ENCODE data around the gene CNBD2. TPM values are rescaled to one million over a fixed set of nuclear protein-coding genes. Genes with fewer than 3 reads are reported as not detected.
A peak's percentile ranks its signal among the peaks of the same experiment; 100 is the strongest.
"Not testable (repeated sequence)": the region's sequence is repeated elsewhere in the genome, so short reads cannot be mapped to it uniquely, and the experiment has no call there.

Gene CNBD2
- total RNA-seq, 1 donor from 2014 or later, result 1.2 TPM

DNA sequence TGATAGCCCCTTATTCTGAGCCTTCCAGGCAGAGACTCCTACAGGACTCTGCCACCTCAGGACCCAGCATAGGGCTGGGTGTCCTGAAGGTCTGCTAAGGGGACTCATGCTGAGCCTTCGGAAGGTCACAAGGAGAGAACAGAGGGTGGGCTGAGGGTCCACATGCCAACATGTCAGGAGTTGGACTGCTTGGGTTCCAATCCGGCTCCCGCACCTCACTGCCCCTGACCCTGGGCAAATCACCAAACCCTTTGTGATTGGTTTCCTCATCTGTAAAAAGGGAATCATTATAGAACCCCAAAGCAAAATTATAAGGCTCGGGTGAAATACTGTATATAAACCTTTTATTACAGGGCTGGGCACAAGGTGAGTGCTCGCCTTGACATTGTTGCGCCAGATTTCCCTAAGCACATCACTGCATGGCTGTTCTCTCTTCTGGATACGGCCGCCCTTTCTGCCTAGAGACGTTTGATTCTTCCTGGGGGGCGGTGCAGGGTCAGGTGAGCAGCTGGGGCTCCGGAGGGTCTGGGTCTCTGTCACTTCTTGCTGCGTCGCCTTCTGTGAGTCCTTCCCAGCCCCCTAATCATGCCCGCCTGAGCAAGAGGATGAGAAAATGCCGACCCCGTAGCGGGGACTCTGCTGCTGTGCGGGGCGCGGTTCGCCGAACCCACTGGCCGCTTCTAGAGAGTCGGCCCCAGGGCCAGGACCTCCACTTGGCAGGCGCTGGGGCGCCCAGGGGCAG is 95.7 kb downstream of the CNBD2 start:
- no peak for DNase-seq (ENCODE audit: low read depth)

GRCh38 chr20:36064658-36065426 is 96.5 kb downstream of the CNBD2 start:
- peak; percentile 89 for DNase-seq (ENCODE audit: low read depth)

DNA sequence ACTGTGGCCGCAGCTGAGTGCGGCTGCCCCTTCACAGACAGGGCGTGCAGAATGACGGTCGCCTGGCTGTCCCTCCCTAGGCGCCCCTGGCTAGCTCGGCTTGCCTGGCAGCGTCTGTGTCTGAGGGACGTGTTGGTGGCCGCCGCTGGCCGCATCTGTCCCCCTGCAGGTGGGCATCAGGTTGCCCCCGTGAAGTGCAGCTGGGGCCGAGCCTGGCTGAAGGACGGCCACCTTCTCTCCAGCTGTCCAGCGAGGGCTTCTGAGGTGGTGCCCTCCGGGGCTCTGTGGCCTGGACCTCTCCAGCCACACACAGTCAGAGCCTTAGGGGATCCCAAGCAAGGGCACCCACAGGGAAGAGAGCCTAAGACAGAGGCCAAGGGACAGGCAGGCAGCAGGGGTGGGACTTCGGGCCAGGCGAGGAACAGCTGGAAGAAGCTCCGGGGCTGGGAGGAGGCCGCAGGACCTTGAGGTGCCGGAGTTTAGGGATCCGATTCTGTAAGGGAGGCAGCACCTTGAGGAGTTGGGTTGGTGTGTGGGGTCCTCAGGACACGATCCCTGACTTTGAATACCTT is 97.1 kb downstream of the CNBD2 start:
- DNase-seq (ENCODE audit: low read depth), result no peak

DNA sequence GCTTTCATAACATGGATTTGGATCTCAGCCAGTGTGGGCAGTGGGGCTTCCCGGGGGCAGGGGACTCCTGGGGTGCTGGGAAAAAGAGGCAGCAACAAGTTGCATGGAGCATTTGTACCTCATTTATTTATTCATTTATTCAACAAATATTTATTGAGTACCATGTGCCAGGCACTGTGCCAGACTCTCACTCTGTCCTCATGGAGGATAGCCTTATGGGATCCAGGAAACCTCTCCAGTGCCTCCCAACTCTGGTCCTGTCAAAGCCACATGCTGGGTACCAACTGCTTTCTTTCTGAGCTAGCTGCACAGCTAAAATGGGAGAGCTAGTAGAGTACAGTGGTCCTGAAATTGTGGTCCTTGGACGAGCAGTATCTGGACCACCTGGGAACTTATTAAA is 98.4 kb downstream of the CNBD2 start:
- no peak for DNase-seq (ENCODE audit: low read depth)

GRCh38 chr20:36068526-36068925 is 100.1 kb downstream of the CNBD2 start:
- not testable (repeated sequence) for DNase-seq (ENCODE audit: low read depth)

GRCh38 chr20:36070451-36070850 is 102.1 kb downstream of the CNBD2 start:
- DNase-seq (ENCODE audit: low read depth), result no peak

GRCh38 chr20:36071848-36072247 is 103.5 kb downstream of the CNBD2 start:
- no peak for DNase-seq (ENCODE audit: low read depth)

GRCh38 chr20:36074983-36075382 is 106.6 kb downstream of the CNBD2 start:
- peak; percentile 50 for DNase-seq (ENCODE audit: low read depth)

- not testable (repeated sequence) for DNase-seq (ENCODE audit: low read depth)
Observed at GRCh38 chr20:36077762-36078161, 109.4 kb downstream of the CNBD2 start.

DNA sequence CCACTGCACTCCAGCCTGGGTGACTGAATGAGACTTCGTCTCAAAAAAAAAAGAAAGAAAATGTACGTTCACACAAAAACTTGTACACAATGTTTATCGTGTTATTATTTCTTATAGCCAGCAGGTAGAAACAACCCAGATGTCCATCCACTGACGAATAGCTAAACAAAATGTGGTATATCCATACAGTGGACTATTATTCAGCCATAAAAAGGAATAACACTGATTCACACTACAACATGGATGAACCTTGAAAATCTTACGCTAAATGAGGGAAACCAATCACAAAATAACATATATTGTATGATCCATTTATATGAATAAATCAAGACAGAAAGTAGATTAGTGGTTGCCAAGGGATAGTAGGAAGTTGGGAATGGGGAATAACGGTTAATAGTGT is 111.1 kb downstream of the CNBD2 start:
- no peak for DNase-seq (ENCODE audit: low read depth)

GRCh38 chr20:36079984-36080383 is 111.6 kb downstream of the CNBD2 start:
- not testable (repeated sequence) for DNase-seq (ENCODE audit: low read depth)

Other genes with a start within 250 kb of the CNBD2 start
- gene RBM39, start 226.3 kb upstream of the CNBD2 start, total RNA-seq, result 182 and 322 TPM in 2 replicates
- 20.0 and 58.4 TPM in 2 replicates for gene PHF20, start 196.6 kb upstream of the CNBD2 start, total RNA-seq
- gene SCAND1, start 14.1 kb upstream of the CNBD2 start, total RNA-seq, result 34.9 and 86.8 TPM in 2 replicates
- gene EPB41L1, start 186.2 kb downstream of the CNBD2 start, total RNA-seq, result 20.3 and 47.7 TPM in 2 replicates